Neural cell (in vitro differentiated cells): ENCODE results near the gene PRCP. TPM values are rescaled to one million over a fixed set of nuclear protein-coding genes. Genes with fewer than 3 reads are reported as not detected.

Experiments used
- H2AFZ ChIP-seq: fragments of 200-600, 300-800 bp; sonication (generic), shearing (Covaris generic); 2 replicates; pipeline ENCODE4 v1.6.0; 2014; ENCODE audit warnings: low read depth, mild to moderate bottlenecking, antibody characterized with exemption, low read length, moderate library complexity
- H3F3A ChIP-seq: fragments of 200-600 bp; shearing (Covaris generic); 2 replicates; pipeline ENCODE4 v1.6.1; 2016; ENCODE audit warnings: mild to moderate bottlenecking, moderate library complexity, mixed read lengths, antibody characterized with exemption, low read length; ENCODE audit not compliant: insufficient read depth, poor library complexity, severe bottlenecking
- H3K27ac ChIP-seq: fragments of 200-600, 300-800 bp; sonication (generic), shearing (Covaris generic); 2 replicates; pipeline ENCODE4 v1.5.1; 2014; ENCODE audit warnings: mild to moderate bottlenecking, low read length, moderate library complexity
- H3K27me3 ChIP-seq: fragments of 300-800, 200-600 bp; sonication (generic), shearing (Covaris generic); 2 replicates; pipeline ENCODE4 v1.6.0; 2014; ENCODE audit warnings: mild to moderate bottlenecking, low read depth, low read length, moderate library complexity; ENCODE audit not compliant: insufficient read depth
- H3K36me3 ChIP-seq: fragments of 300-800, 200-600 bp; sonication (generic), shearing (Covaris generic); 2 replicates; pipeline ENCODE4 v1.5.1; 2014; ENCODE audit warnings: mild to moderate bottlenecking, antibody characterized with exemption, low read length, moderate library complexity; ENCODE audit not compliant: insufficient read depth
- H3K4me2 ChIP-seq: fragments of 300-800, 200-600 bp; sonication (generic), shearing (Covaris generic); 2 replicates; pipeline ENCODE4 v1.6.0; 2014; ENCODE audit warnings: mild to moderate bottlenecking, low read length
- H3K4me3 ChIP-seq: fragments of 300-800, 200-600 bp; sonication (generic), shearing (Covaris generic); 2 replicates; pipeline ENCODE4 v1.5.1; 2014; ENCODE audit warnings: mild to moderate bottlenecking, low read length, moderate library complexity
- H3K79me2 ChIP-seq: fragments of 200-600 bp; shearing (Covaris generic); replicated peaks from 2 replicates; pipeline ENCODE4 v1.6.0; 2014; ENCODE audit warnings: mild to moderate bottlenecking, low read length, moderate library complexity; ENCODE audit not compliant: insufficient read depth
- H3K9ac ChIP-seq: fragments of 300-800, 200-600 bp; sonication (generic), shearing (Covaris generic); 2 replicates; pipeline ENCODE4 v1.6.1; 2016; ENCODE audit warnings: mild to moderate bottlenecking, low read length, mixed read lengths
- H3K9me2 ChIP-seq: fragments of 200-600 bp; shearing (Covaris generic); 2 replicates; pipeline ENCODE4 v1.6.1; 2016; ENCODE audit warnings: mild to moderate bottlenecking, low read length, mixed read lengths; ENCODE audit not compliant: insufficient read depth
- H3K9me3 ChIP-seq: fragments of 200-600, 300-800 bp; sonication (generic), shearing (Covaris generic); 2 replicates; pipeline ENCODE4 v1.6.1; 2016; ENCODE audit warnings: mild to moderate bottlenecking, mixed run types, low read length, moderate library complexity, mixed read lengths
- H4K20me1 ChIP-seq: fragments of 200-600 bp; shearing (Covaris generic); 2 replicates; pipeline ENCODE4 v1.6.1; 2016; ENCODE audit warnings: mild to moderate bottlenecking, mixed run types; ENCODE audit not compliant: insufficient read depth
- EP300 ChIP-seq: fragments of 450-650 bp; conservative IDR thresholded peaks from 2 replicates; pipeline ENCODE4 v1.6.1; 2014; ENCODE audit warnings: antibody characterized with exemption, mild to moderate bottlenecking, moderate library complexity; ENCODE audit not compliant: poor library complexity, severe bottlenecking
- EZH2 ChIP-seq: fragments of 200-600, 300-800 bp; shearing (Covaris generic), sonication (generic); IDR thresholded peaks from 2 replicates; pipeline ENCODE4 v1.6.1; 2014; ENCODE audit warnings: antibody characterized with exemption, low read length, borderline replicate concordance, mild to moderate bottlenecking; ENCODE audit not compliant: insufficient read depth, poor library complexity, severe bottlenecking
- MXI1 ChIP-seq: fragments of 450-650 bp; conservative IDR thresholded peaks from 2 replicates; pipeline ENCODE4 v1.6.1; 2014; ENCODE audit warnings: antibody characterized with exemption, mild to moderate bottlenecking; ENCODE audit not compliant: poor library complexity, severe bottlenecking
- POLR2AphosphoS5 ChIP-seq: IDR thresholded peaks from 2 replicates; pipeline ENCODE4 v1.6.1; 2012
- RAD21 ChIP-seq: fragments of 450-650 bp; conservative IDR thresholded peaks from 2 replicates; pipeline ENCODE4 v1.6.1; 2014; ENCODE audit warnings: antibody characterized with exemption, mild to moderate bottlenecking, moderate library complexity
- SMC3 ChIP-seq: fragments of 450-650 bp; conservative IDR thresholded peaks from 2 replicates; pipeline ENCODE4 v1.6.1; 2014; ENCODE audit warnings: antibody characterized with exemption, mild to moderate bottlenecking, moderate library complexity; ENCODE audit not compliant: poor library complexity
- TAF1 ChIP-seq: IDR thresholded peaks from 2 replicates; pipeline ENCODE4 v1.6.1; 2012; ENCODE audit warnings: low read depth
- polyA plus RNA-seq: library from polyadenylated mRNA; depleted of rRNA; stranded (reverse); fragments of >200 nt; gene quantifications from 2 replicates; pipeline ENCODE4 v1.2.3, GENCODE V29; 2014
- TF ChIP-seq, protein P1 (sequence below): fragments of 450-650 bp; IDR thresholded peaks from 2 replicates; pipeline ENCODE4 v1.5.1; 2014; ENCODE audit warnings: antibody characterized with exemption, mild to moderate bottlenecking, moderate library complexity; ENCODE audit not compliant: poor library complexity, severe bottlenecking
- TF ChIP-seq, protein P2 (sequence below): IDR thresholded peaks from 2 replicates; pipeline ENCODE4 v1.6.1; 2012; ENCODE audit warnings: borderline replicate concordance

PRCP gene
- polyA plus RNA-seq, 1 donor from 2014 or later, result 6.1 TPM

- Histone ChIP-seq H3K27ac (no peak overlapping the region), H3K4me3 (no peak overlapping the region), H3K27me3 (peaks cover 4% of the 10 kb centered on the region), H3K79me2 (no peaks in the 10 kb centered on the region), H3K4me2 (no peak overlapping the region), H3K9ac (no peak overlapping the region), H3K9me2 (no peaks in the 10 kb centered on the region), H3F3A (no peaks in the 10 kb centered on the region), H3K36me3 (no peaks in the 10 kb centered on the region), H2AFZ (no peak overlapping the region), H4K20me1 (no peaks in the 10 kb centered on the region), H3K9me3 (no peaks in the 10 kb centered on the region)
- TF ChIP-seq EZH2, result no peak
- TF ChIP-seq SMC3, result no peak
- TF ChIP-seq TAF1, result no peak
Measured at GRCh38 chr11:82837650-82838049, 62.6 kb downstream of the PRCP start.

DNA sequence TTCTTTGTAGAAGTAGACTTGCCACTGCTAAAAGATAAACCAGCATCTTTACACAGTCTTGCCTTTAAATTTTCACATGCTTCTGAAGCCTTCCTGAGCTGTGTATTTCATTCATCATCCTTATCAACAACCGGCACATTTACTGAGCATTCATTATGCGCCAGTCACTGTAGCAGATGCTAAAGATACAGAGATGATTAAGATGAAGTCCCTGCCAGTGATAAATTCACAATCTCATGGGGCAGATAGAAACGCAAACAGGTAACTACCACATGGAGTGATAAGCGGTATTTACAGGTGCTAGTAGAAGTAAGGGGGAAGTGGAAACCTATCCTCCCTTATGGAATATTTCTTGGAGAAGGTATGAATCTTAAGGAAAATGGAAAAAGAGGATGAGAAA, 67.2 kb downstream of the PRCP start:
- H3K4me2 ChIP-seq, result no peak overlapping the region
- no peaks in the 10 kb centered on the region for H3K27me3 ChIP-seq
- H3K36me3 ChIP-seq, result no peaks in the 10 kb centered on the region
- no peak overlapping the region for H3K4me3 ChIP-seq
- H3K9me3 ChIP-seq, result no peaks in the 10 kb centered on the region
- no peaks in the 10 kb centered on the region for H3K79me2 ChIP-seq
- H4K20me1 ChIP-seq, result no peaks in the 10 kb centered on the region
- H3K27ac ChIP-seq, result no peak overlapping the region
- no peak overlapping the region for H3K9ac ChIP-seq
- TF ChIP-seq EP300 (no peak), MXI1 (no peak), RAD21 (no peak), TAF1 (no peak), POLR2AphosphoS5 (no peak), SMC3 (no peak), EZH2 (no peak)
- TF ChIP-seq, protein P1, sequence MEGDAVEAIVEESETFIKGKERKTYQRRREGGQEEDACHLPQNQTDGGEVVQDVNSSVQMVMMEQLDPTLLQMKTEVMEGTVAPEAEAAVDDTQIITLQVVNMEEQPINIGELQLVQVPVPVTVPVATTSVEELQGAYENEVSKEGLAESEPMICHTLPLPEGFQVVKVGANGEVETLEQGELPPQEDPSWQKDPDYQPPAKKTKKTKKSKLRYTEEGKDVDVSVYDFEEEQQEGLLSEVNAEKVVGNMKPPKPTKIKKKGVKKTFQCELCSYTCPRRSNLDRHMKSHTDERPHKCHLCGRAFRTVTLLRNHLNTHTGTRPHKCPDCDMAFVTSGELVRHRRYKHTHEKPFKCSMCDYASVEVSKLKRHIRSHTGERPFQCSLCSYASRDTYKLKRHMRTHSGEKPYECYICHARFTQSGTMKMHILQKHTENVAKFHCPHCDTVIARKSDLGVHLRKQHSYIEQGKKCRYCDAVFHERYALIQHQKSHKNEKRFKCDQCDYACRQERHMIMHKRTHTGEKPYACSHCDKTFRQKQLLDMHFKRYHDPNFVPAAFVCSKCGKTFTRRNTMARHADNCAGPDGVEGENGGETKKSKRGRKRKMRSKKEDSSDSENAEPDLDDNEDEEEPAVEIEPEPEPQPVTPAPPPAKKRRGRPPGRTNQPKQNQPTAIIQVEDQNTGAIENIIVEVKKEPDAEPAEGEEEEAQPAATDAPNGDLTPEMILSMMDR, result no peak
- TF ChIP-seq, protein P2, sequence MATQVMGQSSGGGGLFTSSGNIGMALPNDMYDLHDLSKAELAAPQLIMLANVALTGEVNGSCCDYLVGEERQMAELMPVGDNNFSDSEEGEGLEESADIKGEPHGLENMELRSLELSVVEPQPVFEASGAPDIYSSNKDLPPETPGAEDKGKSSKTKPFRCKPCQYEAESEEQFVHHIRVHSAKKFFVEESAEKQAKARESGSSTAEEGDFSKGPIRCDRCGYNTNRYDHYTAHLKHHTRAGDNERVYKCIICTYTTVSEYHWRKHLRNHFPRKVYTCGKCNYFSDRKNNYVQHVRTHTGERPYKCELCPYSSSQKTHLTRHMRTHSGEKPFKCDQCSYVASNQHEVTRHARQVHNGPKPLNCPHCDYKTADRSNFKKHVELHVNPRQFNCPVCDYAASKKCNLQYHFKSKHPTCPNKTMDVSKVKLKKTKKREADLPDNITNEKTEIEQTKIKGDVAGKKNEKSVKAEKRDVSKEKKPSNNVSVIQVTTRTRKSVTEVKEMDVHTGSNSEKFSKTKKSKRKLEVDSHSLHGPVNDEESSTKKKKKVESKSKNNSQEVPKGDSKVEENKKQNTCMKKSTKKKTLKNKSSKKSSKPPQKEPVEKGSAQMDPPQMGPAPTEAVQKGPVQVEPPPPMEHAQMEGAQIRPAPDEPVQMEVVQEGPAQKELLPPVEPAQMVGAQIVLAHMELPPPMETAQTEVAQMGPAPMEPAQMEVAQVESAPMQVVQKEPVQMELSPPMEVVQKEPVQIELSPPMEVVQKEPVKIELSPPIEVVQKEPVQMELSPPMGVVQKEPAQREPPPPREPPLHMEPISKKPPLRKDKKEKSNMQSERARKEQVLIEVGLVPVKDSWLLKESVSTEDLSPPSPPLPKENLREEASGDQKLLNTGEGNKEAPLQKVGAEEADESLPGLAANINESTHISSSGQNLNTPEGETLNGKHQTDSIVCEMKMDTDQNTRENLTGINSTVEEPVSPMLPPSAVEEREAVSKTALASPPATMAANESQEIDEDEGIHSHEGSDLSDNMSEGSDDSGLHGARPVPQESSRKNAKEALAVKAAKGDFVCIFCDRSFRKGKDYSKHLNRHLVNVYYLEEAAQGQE, result no peak
- H2AFZ ChIP-seq, result no peak overlapping the region
- H3K9me2 ChIP-seq, result no peaks in the 10 kb centered on the region
- no peaks in the 10 kb centered on the region for H3F3A ChIP-seq

DNA sequence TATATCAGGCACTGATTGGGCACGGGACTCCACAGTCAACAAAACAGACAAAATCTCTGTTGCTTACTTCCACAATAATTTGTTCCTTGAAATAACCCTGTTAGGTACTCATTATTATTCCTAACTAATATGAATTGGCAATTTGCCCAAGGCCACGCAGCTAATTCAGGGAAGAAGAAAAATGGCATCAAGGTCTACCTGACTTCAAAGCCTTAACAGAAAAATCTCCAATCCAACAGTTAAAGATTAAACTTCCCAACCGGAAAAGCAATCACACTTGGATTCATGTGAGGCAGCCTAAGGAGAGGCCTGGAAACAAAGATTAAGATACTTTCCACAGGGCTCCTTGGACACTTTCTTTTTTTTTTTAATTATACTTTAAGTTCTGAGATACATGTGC, 68.9 kb downstream of the PRCP start:
- Histone ChIP-seq H3K9me3 (no peaks in the 10 kb centered on the region), H3K27ac (no peak overlapping the region), H3K9ac (no peak overlapping the region), H3K27me3 (no peaks in the 10 kb centered on the region), H3F3A (no peaks in the 10 kb centered on the region), H3K4me3 (no peak overlapping the region), H3K9me2 (no peaks in the 10 kb centered on the region), H3K79me2 (no peaks in the 10 kb centered on the region), H2AFZ (no peak overlapping the region), H3K4me2 (no peak overlapping the region), H4K20me1 (no peaks in the 10 kb centered on the region), H3K36me3 (no peaks in the 10 kb centered on the region)
- TF ChIP-seq, protein P2, result no peak
- TF ChIP-seq, protein P1, result no peak
- TF ChIP-seq TAF1, result no peak
- no peak for TF ChIP-seq MXI1
